Keratinocyte (primary cell): ENCODE data around the gene LRRC3C. TPM values are rescaled to one million over a fixed set of nuclear protein-coding genes. Genes with fewer than 3 reads are reported as not detected.

ENCODE experiments used
- DNase-seq: peaks from one replicate; pipeline ENCODE4 v3.0.0-alpha.2; 2011; ENCODE audit warnings: low read depth, missing footprints, low spot score
- FAIRE-seq: peaks from 2 replicates; lab custom pipeline; 2011; peaks lifted over from hg19 to GRCh38; lab: Jason Lieb, UNC
- H2AFZ ChIP-seq: 2 replicates; pipeline ENCODE4 v1.6.0; 2012; ENCODE audit warnings: low read length, control low read depth, inconsistent platforms; ENCODE audit not compliant: control insufficient read depth
- H3K27ac ChIP-seq: 2 replicates; pipeline ENCODE4 v1.5.1; 2011; ENCODE audit warnings: low read length; ENCODE audit not compliant: control insufficient read depth, insufficient read depth
- H3K27me3 ChIP-seq: 3 replicates; pipeline ENCODE4 v1.6.0; 2011; ENCODE audit warnings: low read length; ENCODE audit not compliant: control insufficient read depth, insufficient read depth; ENCODE audit errors: extremely low read depth
- H3K36me3 ChIP-seq, 2 experiments: 2 replicates in 1 of 2; 3 replicates in 1 of 2; pipeline ENCODE4 v1.5.1; 2011; ENCODE audit warnings: low read length in 2 of 2, mild to moderate bottlenecking in 1 of 2; ENCODE audit not compliant: control insufficient read depth in 2 of 2, insufficient read depth in 2 of 2; ENCODE audit errors: extremely low read depth in 1 of 2
- H3K4me1 ChIP-seq: 3 replicates; pipeline ENCODE4 v1.5.1; 2011; ENCODE audit warnings: low read length; ENCODE audit not compliant: control insufficient read depth, insufficient read depth; ENCODE audit errors: extremely low read depth
- H3K4me2 ChIP-seq: 3 replicates; pipeline ENCODE4 v1.6.0; 2011; ENCODE audit warnings: low read depth, low read length; ENCODE audit not compliant: control insufficient read depth, insufficient read depth; ENCODE audit errors: extremely low read depth
- H3K4me3 ChIP-seq, 3 experiments: fragments of 200-600 bp in 1 of 3; sonication (generic) in 1 of 3; 2 replicates in 2 of 3; 3 replicates in 1 of 3; pipeline ENCODE4 v1.5.1; 2011 to 2016; ENCODE audit warnings: low read length in 3 of 3, mild to moderate bottlenecking in 3 of 3, control low read depth in 2 of 3, inconsistent platforms in 1 of 3, low read depth in 1 of 3, mixed read lengths in 1 of 3, mixed run types in 1 of 3, moderate library complexity in 1 of 3; ENCODE audit not compliant: control insufficient read depth in 2 of 3, insufficient read depth in 2 of 3; ENCODE audit errors: extremely low read depth in 1 of 3
- H3K79me2 ChIP-seq: 2 replicates; pipeline ENCODE4 v1.6.0; 2012; ENCODE audit warnings: low read length; ENCODE audit not compliant: control insufficient read depth, insufficient read depth
- H3K9ac ChIP-seq: 3 replicates; pipeline ENCODE4 v1.6.0; 2011; ENCODE audit warnings: low read length; ENCODE audit not compliant: control insufficient read depth, insufficient read depth; ENCODE audit errors: extremely low read depth
- H3K9me1 ChIP-seq: 3 replicates; pipeline ENCODE4 v1.6.0; 2011; ENCODE audit warnings: low read length; ENCODE audit not compliant: control insufficient read depth, insufficient read depth; ENCODE audit errors: extremely low read depth
- H3K9me3 ChIP-seq: 2 replicates; pipeline ENCODE4 v1.5.1; 2012; ENCODE audit warnings: low read depth, low read length; ENCODE audit not compliant: control insufficient read depth
- H4K20me1 ChIP-seq: 3 replicates; pipeline ENCODE4 v1.6.0; 2011; ENCODE audit warnings: low read length; ENCODE audit not compliant: control insufficient read depth, insufficient read depth; ENCODE audit errors: extremely low read depth
- EZH2 ChIP-seq: IDR thresholded peaks from one replicate; pipeline ENCODE4 v1.6.1; 2012; ENCODE audit warnings: inconsistent platforms, mild to moderate bottlenecking, low read length, moderate library complexity
- dilution Hi-C: fragments of 300-500 bp; cut with MboI; formaldehyde crosslinking; loops from one replicate; pipeline ENCODE4 v1.7.0; 2020; ENCODE audit warnings: low sequenced_read_pairs; ENCODE audit not compliant: extremely low pct_ligation_motif_present
- polyA plus RNA-seq, 5 experiments: library from polyadenylated mRNA; depleted of rRNA in 3 of 5; stranded (reverse) in 3 of 5; stranded (forward) in 1 of 5; unstranded in 1 of 5; fragments of >200 nt; gene quantifications; 1 replicate in 1 of 5; 2 replicates in 3 of 5; 3 replicates in 1 of 5; pipeline versions ENCODE4 v1.2.1 to v1.2.3, GENCODE V29; 2011 to 2012; ENCODE audit warnings: missing spikeins in 2 of 5, low read depth in 1 of 5, low replicate concordance in 1 of 5
- TF ChIP-seq, protein P1 (sequence below), 3 experiments: IDR thresholded peaks in 1 of 3; conservative IDR thresholded peaks in 1 of 3; optimal IDR thresholded peaks in 1 of 3; 2 replicates in 2 of 3; 3 replicates in 1 of 3; pipeline versions ENCODE3 to v1.5.1; 2011; ENCODE audit warnings: low read length in 3 of 3, mild to moderate bottlenecking in 3 of 3, moderate library complexity in 2 of 3, control low read depth in 1 of 3, inconsistent platforms in 1 of 3; ENCODE audit not compliant: insufficient read depth in 2 of 3; ENCODE audit errors: extremely low read depth in 1 of 3

The LRRC3C gene
- polyA plus RNA-seq, 1 donor (not counting 4 experiments of a cell fraction or from before 2014, with no cell fraction given): not detected

DNA sequence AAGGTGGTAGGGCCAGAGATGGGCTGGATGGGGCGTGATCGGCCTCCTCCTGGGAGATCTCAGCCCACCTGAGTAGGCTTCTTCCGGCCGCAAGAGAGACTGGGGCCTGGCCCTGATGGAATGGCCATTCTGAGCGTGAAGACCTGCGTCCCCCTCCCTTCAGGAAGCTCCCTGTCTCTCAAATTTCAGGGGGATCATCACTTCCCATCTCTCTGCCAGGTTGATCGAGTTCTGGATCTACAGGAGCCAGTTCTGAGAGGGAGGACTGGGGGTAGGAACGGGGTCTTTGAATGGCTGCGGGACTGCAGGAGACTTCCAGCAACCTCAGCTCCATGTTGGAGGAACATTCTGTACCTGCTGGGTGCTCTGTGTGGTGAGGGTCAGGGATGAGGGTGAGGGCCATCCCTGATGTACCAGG is 25.9 kb downstream of the LRRC3C start:
- Histone ChIP-seq H3K27ac (no peak overlapping the region), H3K4me1 (peaks cover 4% of the 10 kb centered on the region), H3K79me2 (no peaks in the 10 kb centered on the region), H3K4me2 (peak overlapping the region; percentile 69), H3K36me3 (no peaks in the 10 kb centered on the region), H3K9ac (peak overlapping the region; percentile 8), H3K9me3 (no peaks in the 10 kb centered on the region), H3K4me3 (peak overlapping the region in 2 of 3 experiments; percentile 29 to 32), H3K9me1 (no peaks in the 10 kb centered on the region), H4K20me1 (no peaks in the 10 kb centered on the region), H3K27me3 (peaks cover 5% of the 10 kb centered on the region), H2AFZ (peak overlapping the region; percentile 87)
- DNase-seq: no peak
- no peak for FAIRE-seq
- TF ChIP-seq, protein P1, sequence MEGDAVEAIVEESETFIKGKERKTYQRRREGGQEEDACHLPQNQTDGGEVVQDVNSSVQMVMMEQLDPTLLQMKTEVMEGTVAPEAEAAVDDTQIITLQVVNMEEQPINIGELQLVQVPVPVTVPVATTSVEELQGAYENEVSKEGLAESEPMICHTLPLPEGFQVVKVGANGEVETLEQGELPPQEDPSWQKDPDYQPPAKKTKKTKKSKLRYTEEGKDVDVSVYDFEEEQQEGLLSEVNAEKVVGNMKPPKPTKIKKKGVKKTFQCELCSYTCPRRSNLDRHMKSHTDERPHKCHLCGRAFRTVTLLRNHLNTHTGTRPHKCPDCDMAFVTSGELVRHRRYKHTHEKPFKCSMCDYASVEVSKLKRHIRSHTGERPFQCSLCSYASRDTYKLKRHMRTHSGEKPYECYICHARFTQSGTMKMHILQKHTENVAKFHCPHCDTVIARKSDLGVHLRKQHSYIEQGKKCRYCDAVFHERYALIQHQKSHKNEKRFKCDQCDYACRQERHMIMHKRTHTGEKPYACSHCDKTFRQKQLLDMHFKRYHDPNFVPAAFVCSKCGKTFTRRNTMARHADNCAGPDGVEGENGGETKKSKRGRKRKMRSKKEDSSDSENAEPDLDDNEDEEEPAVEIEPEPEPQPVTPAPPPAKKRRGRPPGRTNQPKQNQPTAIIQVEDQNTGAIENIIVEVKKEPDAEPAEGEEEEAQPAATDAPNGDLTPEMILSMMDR (optimal IDR thresholded peaks at IDR 0.05 in 1 of 3, IDR thresholded peaks at IDR 0.05 in 1 of 3, conservative IDR thresholded peaks at IDR 0.05 in 1 of 3; ENCODE audit: extremely low read depth in 1 of 3, insufficient read depth in 2 of 3, low read length in 3 of 3): no peak
- no peak for TF ChIP-seq EZH2
- dilution Hi-C loops: no loop called here

DNA sequence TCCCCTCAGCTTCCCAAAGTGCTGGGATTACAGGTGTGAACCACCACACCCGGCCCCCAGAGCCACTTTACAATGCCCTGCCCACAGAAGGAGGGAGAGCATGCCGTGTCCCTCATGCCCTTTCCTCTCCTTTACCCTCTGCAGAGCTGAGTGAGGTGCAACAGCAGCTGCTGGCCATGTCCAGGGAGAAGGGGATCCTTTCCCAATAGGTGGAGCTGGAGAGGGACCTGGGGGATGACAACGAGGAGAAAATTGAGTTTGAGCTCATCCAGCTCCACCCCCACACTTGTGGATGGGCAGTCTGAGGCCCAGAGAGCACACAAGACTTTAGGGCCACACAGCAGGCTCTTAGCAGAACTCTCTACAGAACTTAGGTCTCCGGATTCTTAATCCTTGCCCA is 27.3 kb downstream of the LRRC3C start:
- H2AFZ ChIP-seq: no peak overlapping the region
- dilution Hi-C loops: no loop called here
- H3K4me2 ChIP-seq: no peak overlapping the region

More for the DNA sequence above, 27.3 kb downstream of the LRRC3C start:
- DNase-seq (no peak), FAIRE-seq (no peak)
- no peak overlapping the region for H3K4me3 ChIP-seq
- peaks cover 5% of the 10 kb centered on the region for H3K27me3 ChIP-seq
- H3K4me1 ChIP-seq: peaks cover 10% of the 10 kb centered on the region
- H3K9ac ChIP-seq: no peak overlapping the region
- H3K9me3 ChIP-seq: no peaks in the 10 kb centered on the region
- no peak overlapping the region for H3K27ac ChIP-seq
- TF ChIP-seq EZH2: no peak
- TF ChIP-seq, protein P1 (optimal IDR thresholded peaks at IDR 0.05 in 1 of 3, IDR thresholded peaks at IDR 0.05 in 1 of 3, conservative IDR thresholded peaks at IDR 0.05 in 1 of 3; ENCODE audit: extremely low read depth in 1 of 3, insufficient read depth in 2 of 3, low read length in 3 of 3): no peak
- H3K36me3 ChIP-seq: no peaks in the 10 kb centered on the region
- H3K9me1 ChIP-seq: no peaks in the 10 kb centered on the region
- no peaks in the 10 kb centered on the region for H3K79me2 ChIP-seq
- no peaks in the 10 kb centered on the region for H4K20me1 ChIP-seq
